Neural progenitor cell (in vitro differentiated cells): Measurements from ENCODE around the gene EHBP1. TPM values are rescaled to one million over a fixed set of nuclear protein-coding genes. Genes with fewer than 3 reads are reported as not detected.

Experiments used
- DNase-seq: peaks from one replicate; pipeline ENCODE4 v3.0.0-alpha.2; 2016; ENCODE audit warnings: low spot score
- H2AFZ ChIP-seq: fragments of 200-600 bp; sonication (generic); replicated peaks from 2 replicates; pipeline ENCODE4 v1.6.1; 2016; ENCODE audit warnings: antibody characterized with exemption
- H3F3A ChIP-seq: fragments of 200-600 bp; sonication (generic); 2 replicates; pipeline ENCODE4 v1.6.1; 2016; ENCODE audit warnings: antibody characterized with exemption, low read depth
- H3K27ac ChIP-seq: fragments of 200-600 bp; sonication (generic); 2 replicates; pipeline ENCODE4 v1.5.1; 2016; ENCODE audit warnings: mild to moderate bottlenecking
- H3K27me3 ChIP-seq: fragments of 200-600 bp; sonication (generic); 2 replicates; pipeline ENCODE4 v1.6.1; 2016; ENCODE audit warnings: mild to moderate bottlenecking, moderate library complexity
- H3K36me3 ChIP-seq: fragments of 200-600 bp; sonication (generic); 2 replicates; pipeline ENCODE4 v1.5.1; 2016
- H3K4me1 ChIP-seq: fragments of 200-600 bp; sonication (generic); 2 replicates; pipeline ENCODE4 v1.6.1; 2016; ENCODE audit warnings: mixed run types
- H3K4me2 ChIP-seq: fragments of 200-600 bp; sonication (generic); 2 replicates; pipeline ENCODE4 v1.6.1; 2016
- H3K4me3 ChIP-seq: fragments of 200-600 bp; sonication (generic); 2 replicates; pipeline ENCODE4 v1.5.1; 2016
- H3K79me2 ChIP-seq: fragments of 200-600 bp; sonication (generic); 2 replicates; pipeline ENCODE4 v1.6.1; 2016; ENCODE audit warnings: low read depth
- H3K9ac ChIP-seq: fragments of 200-600 bp; sonication (generic); 2 replicates; pipeline ENCODE4 v1.6.1; 2016
- H3K9me3 ChIP-seq: fragments of 200-600 bp; sonication (generic); 2 replicates; pipeline ENCODE4 v1.5.1; 2016; ENCODE audit warnings: low read depth
- H4K20me1 ChIP-seq: fragments of 200-600 bp; sonication (generic); 2 replicates; pipeline ENCODE4 v1.6.1; 2016; ENCODE audit warnings: low read depth
- H3K27ac Mint-ChIP-seq: 3 replicates; pipeline ENCODE4 v1.8.0; 2021; ENCODE audit warnings: mixed read lengths
- H3K27me3 Mint-ChIP-seq: 2 replicates; pipeline ENCODE4 v1.8.0; 2022; ENCODE audit warnings: low read depth, mild to moderate bottlenecking, inconsistent platforms, moderate library complexity, mixed read lengths; ENCODE audit not compliant: insufficient read depth
- H3K36me3 Mint-ChIP-seq: 3 replicates; pipeline ENCODE4 v1.8.0; 2021; ENCODE audit warnings: mixed read lengths
- H3K4me1 Mint-ChIP-seq: 3 replicates; pipeline ENCODE4 v1.8.0; 2021; ENCODE audit warnings: mixed read lengths
- H3K4me3 Mint-ChIP-seq: 3 replicates; pipeline ENCODE4 v1.8.0; 2021; ENCODE audit warnings: mild to moderate bottlenecking, moderate library complexity, mixed read lengths
- H3K9me3 Mint-ChIP-seq: 3 replicates; pipeline ENCODE4 v1.8.0; 2020; ENCODE audit warnings: mixed read lengths
- EZH2 ChIP-seq: fragments of 200-600 bp; sonication (generic); IDR thresholded peaks from 2 replicates; pipeline ENCODE4 v1.6.1; 2017; ENCODE audit warnings: antibody characterized with exemption, mild to moderate bottlenecking, moderate library complexity
- EZH2phosphoT487 ChIP-seq: fragments of 200-600 bp; sonication (generic); IDR thresholded peaks from 2 replicates; pipeline ENCODE4 v1.6.1; 2017; ENCODE audit warnings: antibody characterized with exemption
- total RNA-seq: library from RNA; depleted of rRNA; stranded (reverse); fragments of >200 nt; gene quantifications from 2 replicates; pipeline ENCODE4 v1.2.3, GENCODE V29; 2015; ENCODE audit warnings: low replicate concordance
- TF ChIP-seq, protein P1 (sequence below): fragments of 200-600 bp; sonication (generic); IDR thresholded peaks from 2 replicates; pipeline ENCODE4 v1.5.1; 2017; ENCODE audit warnings: antibody characterized with exemption, mild to moderate bottlenecking

Gene EHBP1
- total RNA-seq, 1 donor from 2014 or later: 65.8 TPM

DNA sequence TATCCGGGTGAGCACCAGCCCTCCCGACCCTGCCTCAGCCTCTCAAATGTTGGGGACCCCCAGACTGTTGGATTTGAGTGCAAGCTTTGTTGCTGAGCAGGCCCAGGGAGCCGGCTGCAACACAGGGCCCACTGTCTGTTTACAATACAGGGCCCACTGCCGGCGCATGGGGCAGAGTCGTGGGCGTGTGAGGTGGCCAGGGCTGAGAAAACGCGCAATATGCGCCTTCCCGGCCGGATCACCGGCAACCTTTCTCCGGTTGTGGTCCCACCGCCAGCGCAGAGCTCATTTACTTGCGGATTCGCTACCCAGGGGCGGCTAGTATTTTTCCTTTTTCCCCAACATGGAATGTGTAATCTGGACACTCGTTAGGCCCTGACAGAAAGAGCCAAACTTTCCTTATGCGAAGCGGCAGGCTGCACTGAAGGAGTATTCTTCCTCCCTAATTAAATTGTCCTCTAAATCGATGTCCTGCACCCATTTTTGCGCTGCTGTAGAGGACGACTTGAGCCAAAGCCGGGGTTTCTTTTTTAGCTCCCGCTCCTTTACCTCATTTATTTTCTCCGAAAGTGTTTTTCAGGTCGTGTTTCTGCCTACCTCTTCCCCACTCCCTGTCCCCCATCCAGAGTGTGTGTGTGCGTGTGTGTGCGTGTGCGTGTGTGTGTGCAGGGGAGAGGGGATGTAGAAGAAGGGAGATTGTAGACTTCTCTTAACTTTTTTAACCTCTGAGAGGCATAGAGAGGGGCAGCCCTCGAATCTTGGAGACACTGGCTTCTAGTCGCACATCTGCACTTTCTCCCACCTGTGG, 347.8 kb downstream of the EHBP1 start:
- Mint-ChIP-seq H3K9me3 (peaks cover 30% of the 10 kb centered on the region), H3K27ac (peak overlapping the region; percentile 95), H3K27me3 (peaks cover 65% of the 10 kb centered on the region), H3K36me3 (peaks cover 66% of the 10 kb centered on the region), H3K4me1 (peaks cover 40% of the 10 kb centered on the region), H3K4me3 (peak overlapping the region; percentile 98)
- H3F3A ChIP-seq: peaks cover 59% of the 10 kb centered on the region
- peaks cover 50% of the 10 kb centered on the region for H3K4me1 ChIP-seq
- H3K9ac ChIP-seq: no peak overlapping the region
- H3K36me3 ChIP-seq: no peaks in the 10 kb centered on the region
- peak overlapping the region; percentile 94 for H3K4me2 ChIP-seq
- H3K9me3 ChIP-seq: no peaks in the 10 kb centered on the region
- H2AFZ ChIP-seq: no peak overlapping the region
- peak; percentile 43 for DNase-seq
- H4K20me1 ChIP-seq: peaks cover 82% of the 10 kb centered on the region
- H3K27ac ChIP-seq: no peak overlapping the region
- H3K4me3 ChIP-seq: peak overlapping the region; percentile 93
- peaks cover 95% of the 10 kb centered on the region for H3K79me2 ChIP-seq
- H3K27me3 ChIP-seq: peaks cover 70% of the 10 kb centered on the region
- TF ChIP-seq, protein P1, sequence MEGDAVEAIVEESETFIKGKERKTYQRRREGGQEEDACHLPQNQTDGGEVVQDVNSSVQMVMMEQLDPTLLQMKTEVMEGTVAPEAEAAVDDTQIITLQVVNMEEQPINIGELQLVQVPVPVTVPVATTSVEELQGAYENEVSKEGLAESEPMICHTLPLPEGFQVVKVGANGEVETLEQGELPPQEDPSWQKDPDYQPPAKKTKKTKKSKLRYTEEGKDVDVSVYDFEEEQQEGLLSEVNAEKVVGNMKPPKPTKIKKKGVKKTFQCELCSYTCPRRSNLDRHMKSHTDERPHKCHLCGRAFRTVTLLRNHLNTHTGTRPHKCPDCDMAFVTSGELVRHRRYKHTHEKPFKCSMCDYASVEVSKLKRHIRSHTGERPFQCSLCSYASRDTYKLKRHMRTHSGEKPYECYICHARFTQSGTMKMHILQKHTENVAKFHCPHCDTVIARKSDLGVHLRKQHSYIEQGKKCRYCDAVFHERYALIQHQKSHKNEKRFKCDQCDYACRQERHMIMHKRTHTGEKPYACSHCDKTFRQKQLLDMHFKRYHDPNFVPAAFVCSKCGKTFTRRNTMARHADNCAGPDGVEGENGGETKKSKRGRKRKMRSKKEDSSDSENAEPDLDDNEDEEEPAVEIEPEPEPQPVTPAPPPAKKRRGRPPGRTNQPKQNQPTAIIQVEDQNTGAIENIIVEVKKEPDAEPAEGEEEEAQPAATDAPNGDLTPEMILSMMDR: no peak
- TF ChIP-seq EZH2 (no peak), EZH2phosphoT487 (no peak)

- H3K4me2 ChIP-seq: peak overlapping the region; percentile 94
- peaks cover 86% of the 10 kb centered on the region for H4K20me1 ChIP-seq
- H3K36me3 ChIP-seq: no peaks in the 10 kb centered on the region
- no peak for TF ChIP-seq EZH2phosphoT487
- TF ChIP-seq, protein P1: peak; percentile 77
- peak; percentile 48 for TF ChIP-seq EZH2
- Mint-ChIP-seq H3K4me3 (peak overlapping the region; percentile 98), H3K27me3 (peaks cover 66% of the 10 kb centered on the region), H3K36me3 (peaks cover 69% of the 10 kb centered on the region), H3K27ac (peak overlapping the region; percentile 95), H3K4me1 (peaks cover 44% of the 10 kb centered on the region), H3K9me3 (peaks cover 32% of the 10 kb centered on the region)
- H3K27me3 ChIP-seq: peaks cover 73% of the 10 kb centered on the region
- peaks cover 87% of the 10 kb centered on the region for H3K79me2 ChIP-seq
- no peak overlapping the region for H3K27ac ChIP-seq
- H3K4me3 ChIP-seq: peak overlapping the region; percentile 93
- peak; percentile 78 for DNase-seq
- H3K9me3 ChIP-seq: no peaks in the 10 kb centered on the region
- peaks cover 59% of the 10 kb centered on the region for H3F3A ChIP-seq
- peaks cover 58% of the 10 kb centered on the region for H3K4me1 ChIP-seq
- H3K9ac ChIP-seq: no peak overlapping the region
- H2AFZ ChIP-seq: no peak overlapping the region
Measured at GRCh38 chr2:63053889-63054602, 348.5 kb downstream of the EHBP1 start.

- Mint-ChIP-seq H3K4me3 (peak overlapping the region; percentile 98), H3K4me1 (peaks cover 45% of the 10 kb centered on the region), H3K9me3 (peaks cover 32% of the 10 kb centered on the region), H3K36me3 (peaks cover 64% of the 10 kb centered on the region), H3K27ac (peak overlapping the region; percentile 85), H3K27me3 (peaks cover 61% of the 10 kb centered on the region)
- Histone ChIP-seq H3K4me1 (peaks cover 63% of the 10 kb centered on the region), H3K27me3 (peaks cover 81% of the 10 kb centered on the region), H3K4me2 (peak overlapping the region; percentile 94), H3F3A (peaks cover 59% of the 10 kb centered on the region), H3K36me3 (no peaks in the 10 kb centered on the region), H3K79me2 (peaks cover 79% of the 10 kb centered on the region), H3K4me3 (peak overlapping the region; percentile 93), H3K27ac (no peak overlapping the region), H4K20me1 (peaks cover 82% of the 10 kb centered on the region), H2AFZ (no peak overlapping the region), H3K9ac (no peak overlapping the region), H3K9me3 (no peaks in the 10 kb centered on the region)
- TF ChIP-seq EZH2phosphoT487: no peak
- TF ChIP-seq EZH2: no peak
- TF ChIP-seq, protein P1: no peak
- DNase-seq: no peak
Measured at GRCh38 chr2:63054841-63055225, 349.3 kb downstream of the EHBP1 start.
